Transverse colon (tissue), 4 donors: Measurements from ENCODE around the gene CRTC3. TPM values are rescaled to one million over a fixed set of nuclear protein-coding genes. Genes with fewer than 3 reads are reported as not detected.

Source experiments
- DNase-seq: peaks from one replicate; pipeline ENCODE4 v3.0.0-alpha.2; 2019
- H3K27ac ChIP-seq, 4 donors: fragments of 200-600 bp; sonication (generic); 2 replicates each; pipeline ENCODE4 v1.5.1; 2016 to 2018; ENCODE audit warnings: inconsistent platforms in 4 of 4
- H3K27me3 ChIP-seq: fragments of 200-600 bp; sonication (generic); 2 replicates; pipeline ENCODE4 v1.5.1; 2017; ENCODE audit warnings: inconsistent platforms
- H3K36me3 ChIP-seq, 4 donors: fragments of 200-600 bp; sonication (generic); 2 replicates each; pipeline ENCODE4 v1.5.1; 2017 to 2019; ENCODE audit warnings: inconsistent platforms in 4 of 4
- H3K4me1 ChIP-seq, 4 donors: fragments of 200-600 bp; sonication (generic); 2 replicates each; pipeline ENCODE4 v1.5.1; 2017 to 2020; ENCODE audit warnings: inconsistent platforms in 4 of 4
- H3K4me3 ChIP-seq, 4 donors: fragments of 200-600 bp; sonication (generic); 1 replicate in 1 of 4; 2 replicates in 3 of 4; pipeline versions ENCODE4 v1.5.1 to v1.6.1; 2017 to 2019; ENCODE audit warnings: inconsistent platforms in 4 of 4
- H3K9me3 ChIP-seq, 2 donors: fragments of 200-600 bp; sonication (generic); 2 replicates each; pipeline ENCODE4 v1.5.1; 2017 to 2019; ENCODE audit warnings: inconsistent platforms in 2 of 2
- EP300 ChIP-seq: sonication (generic); formaldehyde crosslinking; IDR thresholded peaks from one replicate; pipeline ENCODE4 v1.6.1; 2017; ENCODE audit warnings: antibody characterized with exemption, low read depth
- POLR2A ChIP-seq: fragments of 450-650 bp; IDR thresholded peaks from one replicate; pipeline ENCODE4 v1.6.1; 2016; ENCODE audit warnings: antibody characterized with exemption, mild to moderate bottlenecking, moderate library complexity
- POLR2AphosphoS5 ChIP-seq, 3 donors: sonication (generic); formaldehyde crosslinking; IDR thresholded peaks; one replicate each; pipeline ENCODE4 v1.6.1; 2016; ENCODE audit warnings: antibody characterized with exemption in 3 of 3
- WGBS, 2 donors: methylation state at CpG; one replicate each; pipeline ENCODE4 v1.1.5; 2018; ENCODE audit warnings: low coverage in 1 of 2; 5-methylcytosine and 5-hydroxymethylcytosine counted together
- in situ Hi-C, 4 donors: fragments of 200-750 bp; cut with MboI; loops; one replicate each; pipeline versions ENCODE4 v1.15.0 to v1.15.1; 2017; ENCODE audit warnings: low sequenced_read_pairs in 3 of 4, low pct_ligation_motif_present in 1 of 4, low pct_unique_long_range_greater_than_20kb in 1 of 4
- intact Hi-C: fragments of 100-400 bp; cut with DNase I; formaldehyde crosslinking; loops from one replicate; pipeline ENCODE4 v1.15.1; 2023; ENCODE audit warnings: low total_unique reads
- total RNA-seq, 4 donors: library from RNA; depleted of rRNA; stranded (reverse); fragments of >200 nt; gene quantifications; one replicate each; pipeline ENCODE4 v1.1.0, GENCODE V29; 2016
- TF ChIP-seq, protein P1 (sequence below), 5 experiments: fragments of 200-600 bp in 3 of 5; fragments of 450-650 bp in 2 of 5; sonication (generic) in 3 of 5; IDR thresholded peaks; 1 replicate in 2 of 5; 2 replicates in 3 of 5; pipeline ENCODE4 v1.5.1; 2016 to 2017; ENCODE audit warnings: antibody characterized with exemption in 5 of 5, inconsistent platforms in 3 of 5, mild to moderate bottlenecking in 2 of 5, moderate library complexity in 1 of 5

The CRTC3 gene
- total RNA-seq, 4 donors from 2014 or later = 23.0 to 35.9 (median 24.1) TPM

DNA sequence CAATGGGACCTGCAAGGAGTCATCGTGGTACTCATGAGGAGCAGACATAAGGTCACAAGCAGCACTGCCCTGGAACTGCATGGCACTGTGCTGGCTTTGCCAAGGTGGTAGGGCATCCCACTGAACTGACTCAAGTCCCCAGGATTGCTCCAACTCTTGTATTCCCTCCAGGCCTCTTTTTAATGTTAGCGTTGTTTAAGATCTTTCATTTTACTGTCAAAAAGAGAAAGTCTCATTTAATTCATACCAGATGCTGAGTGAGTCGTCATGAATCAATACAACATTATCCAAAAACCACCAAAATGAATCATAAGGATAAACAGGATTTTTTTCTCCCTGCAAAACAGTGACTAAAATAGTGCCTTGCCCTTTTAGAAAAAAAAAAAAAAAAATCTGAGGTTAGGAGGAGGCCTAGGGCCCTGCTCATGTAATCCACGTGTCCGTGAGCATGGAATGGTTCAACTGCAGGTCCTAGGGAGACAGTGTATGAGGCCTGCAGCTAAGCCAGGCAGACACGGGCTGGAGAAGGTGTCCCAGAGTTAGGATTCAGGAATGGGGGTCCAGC lies 150.7 kb downstream of the CRTC3 start:
- intact Hi-C loops (no loop called here), in situ Hi-C loops (no loop called here)
- no peaks in the 10 kb centered on the region for H3K9me3 ChIP-seq
- peaks cover 0 to 7% (median 2%) of the 10 kb centered on the region in 4 donors for H3K4me1 ChIP-seq
- no peak for DNase-seq
- 57 to 68% methylated on average over 4 to 6 of the region's 6 CpGs for WGBS, 2 donors
- H3K36me3 ChIP-seq = no peaks in the 10 kb centered on the region
- H3K4me3 ChIP-seq = no peak overlapping the region
- H3K27ac ChIP-seq = peak overlapping the region in 3 of 4 donors; percentile 21 to 46 (median 33)
- TF ChIP-seq POLR2AphosphoS5 (IDR thresholded peaks at IDR 0.05) (no peak), POLR2A (no peak), EP300 (no peak)
- TF ChIP-seq, protein P1, sequence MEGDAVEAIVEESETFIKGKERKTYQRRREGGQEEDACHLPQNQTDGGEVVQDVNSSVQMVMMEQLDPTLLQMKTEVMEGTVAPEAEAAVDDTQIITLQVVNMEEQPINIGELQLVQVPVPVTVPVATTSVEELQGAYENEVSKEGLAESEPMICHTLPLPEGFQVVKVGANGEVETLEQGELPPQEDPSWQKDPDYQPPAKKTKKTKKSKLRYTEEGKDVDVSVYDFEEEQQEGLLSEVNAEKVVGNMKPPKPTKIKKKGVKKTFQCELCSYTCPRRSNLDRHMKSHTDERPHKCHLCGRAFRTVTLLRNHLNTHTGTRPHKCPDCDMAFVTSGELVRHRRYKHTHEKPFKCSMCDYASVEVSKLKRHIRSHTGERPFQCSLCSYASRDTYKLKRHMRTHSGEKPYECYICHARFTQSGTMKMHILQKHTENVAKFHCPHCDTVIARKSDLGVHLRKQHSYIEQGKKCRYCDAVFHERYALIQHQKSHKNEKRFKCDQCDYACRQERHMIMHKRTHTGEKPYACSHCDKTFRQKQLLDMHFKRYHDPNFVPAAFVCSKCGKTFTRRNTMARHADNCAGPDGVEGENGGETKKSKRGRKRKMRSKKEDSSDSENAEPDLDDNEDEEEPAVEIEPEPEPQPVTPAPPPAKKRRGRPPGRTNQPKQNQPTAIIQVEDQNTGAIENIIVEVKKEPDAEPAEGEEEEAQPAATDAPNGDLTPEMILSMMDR (IDR thresholded peaks at IDR 0.05) = no peak
- no peaks in the 10 kb centered on the region for H3K27me3 ChIP-seq

DNA sequence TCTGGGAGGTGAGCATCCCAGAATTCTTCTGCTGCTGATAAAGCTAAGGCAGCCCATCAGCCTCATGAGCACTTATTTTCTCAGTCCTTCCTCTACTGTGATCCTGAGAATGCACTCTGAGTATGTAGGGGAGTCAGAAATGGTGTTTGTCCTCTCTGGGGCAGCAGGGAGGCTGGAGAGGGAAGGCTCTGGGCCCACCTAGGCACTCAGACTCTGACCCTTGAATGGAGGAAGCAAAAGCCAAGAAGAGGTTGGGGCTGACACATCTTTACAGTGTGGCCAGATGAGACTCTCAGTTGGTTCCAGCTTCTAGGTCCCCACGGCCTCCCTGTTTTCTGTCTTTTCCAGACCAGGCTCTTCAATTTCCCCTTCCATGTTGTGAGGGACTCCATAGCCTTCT lies 151.3 kb downstream of the CRTC3 start:
- intact Hi-C loops (no loop called here), in situ Hi-C loops (no loop called here)
- no peak for DNase-seq
- TF ChIP-seq POLR2A = no peak
- no peaks in the 10 kb centered on the region for H3K27me3 ChIP-seq
- H3K4me3 ChIP-seq = no peak overlapping the region
- H3K9me3 ChIP-seq = no peaks in the 10 kb centered on the region
- 100% methylated on average over 1 of the region's 1 CpG; no CpG with 5 or more reads in 1 of the 2 donors for WGBS, 2 donors
- peaks cover 0 to 7% (median 2%) of the 10 kb centered on the region in 4 donors for H3K4me1 ChIP-seq
- H3K36me3 ChIP-seq = no peaks in the 10 kb centered on the region
- peak overlapping the region in 3 of 4 donors; percentile 17 to 46 (median 21) for H3K27ac ChIP-seq

DNA sequence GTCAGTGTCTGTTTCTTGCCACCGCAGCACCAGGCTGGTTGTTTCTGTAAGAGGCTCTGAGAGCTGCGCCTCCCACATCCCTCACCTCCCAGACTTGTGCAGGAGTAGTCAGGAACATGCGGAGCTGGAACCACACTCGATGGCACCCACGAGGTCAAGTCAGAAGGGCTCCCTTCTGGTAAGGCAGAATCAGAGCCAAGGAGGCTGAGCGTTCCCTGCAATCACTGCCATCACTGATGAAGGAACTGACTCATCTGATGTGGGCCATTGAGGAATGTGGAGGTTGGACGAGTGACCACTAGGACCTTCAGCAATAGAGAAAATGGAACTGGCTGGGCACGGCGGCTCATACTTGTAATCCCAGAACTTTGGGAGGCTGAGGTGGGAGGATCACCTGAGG lies 151.8 kb downstream of the CRTC3 start:
- Histone ChIP-seq H3K27me3 (no peaks in the 10 kb centered on the region), H3K9me3 (no peaks in the 10 kb centered on the region), H3K4me3 (no peak overlapping the region), H3K36me3 (no peaks in the 10 kb centered on the region), H3K27ac (peak overlapping the region in 2 of 4 donors; percentile 17 to 21), H3K4me1 (peaks cover 0 to 10% (median 2%) of the 10 kb centered on the region in 4 donors)
- 94% methylated on average over 9 of the region's 9 CpGs; no CpG with 5 or more reads in 1 of the 2 donors for WGBS, 2 donors
- no peak for TF ChIP-seq POLR2A
- TF ChIP-seq EP300 = no peak
- no peak for TF ChIP-seq POLR2AphosphoS5 (IDR thresholded peaks at IDR 0.05)
- TF ChIP-seq, protein P1 (IDR thresholded peaks at IDR 0.05) = no peak
- DNase-seq = no peak
- in situ Hi-C loops (no loop called here), intact Hi-C loops (no loop called here)

DNA sequence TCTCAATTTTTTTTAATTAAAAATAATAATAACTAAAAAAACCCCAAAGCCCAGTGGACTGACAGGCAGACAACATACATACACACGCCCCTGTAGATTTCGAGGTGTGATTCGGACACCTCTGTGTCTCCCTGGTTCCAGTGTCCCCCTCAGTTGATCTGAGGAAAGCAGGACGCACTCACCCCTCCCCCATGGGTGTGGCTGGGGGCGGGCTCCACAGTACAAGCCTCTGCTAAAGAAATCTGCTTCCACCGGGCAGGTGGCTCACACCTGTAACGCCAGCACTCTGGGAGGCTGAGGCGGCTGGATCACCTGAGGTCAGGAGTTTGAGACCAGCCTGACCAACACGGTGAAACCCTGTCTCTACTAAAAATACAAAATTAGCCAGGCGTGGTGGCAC lies 153.6 kb downstream of the CRTC3 start:
- 79 to 100% methylated on average over 1 to 10 of the region's 10 CpGs for WGBS, 2 donors
- intact Hi-C loops = no loop called here
- H3K4me3 ChIP-seq = no peak overlapping the region

More for the DNA sequence above, 153.6 kb downstream of the CRTC3 start:
- Histone ChIP-seq H3K27me3 (no peaks in the 10 kb centered on the region), H3K36me3 (no peaks in the 10 kb centered on the region), H3K27ac (no peak overlapping the region), H3K9me3 (no peaks in the 10 kb centered on the region), H3K4me1 (peaks cover 0 to 2% (median 0%) of the 10 kb centered on the region in 4 donors)
- in situ Hi-C loops = no loop called here
- DNase-seq = no peak
- TF ChIP-seq, protein P1 (IDR thresholded peaks at IDR 0.05) = no peak
- TF ChIP-seq POLR2A (no peak), POLR2AphosphoS5 (IDR thresholded peaks at IDR 0.05) (no peak), EP300 (no peak)
